HL-60 (cell line): ENCODE data around the gene ULBP1.

Experiments used
- CTCF ChIP-seq: IDR thresholded peaks from one replicate; pipeline ENCODE4 v1.5.1; 2011; ENCODE audit warnings: low read length, control low read depth, inconsistent platforms; ENCODE audit not compliant: insufficient read depth
- GABPA ChIP-seq: IDR thresholded peaks from 2 replicates; pipeline ENCODE4 v1.6.1; 2012; ENCODE audit warnings: low read depth
- POLR2AphosphoS5 ChIP-seq: IDR thresholded peaks from 2 replicates; pipeline ENCODE4 v1.6.1; 2012; ENCODE audit warnings: low read depth
- REST ChIP-seq: IDR thresholded peaks from 2 replicates; pipeline ENCODE4 v1.6.1; 2012; ENCODE audit warnings: low read depth; ENCODE audit not compliant: insufficient replicate concordance
- SPI1 ChIP-seq: IDR thresholded peaks from 2 replicates; pipeline ENCODE4 v1.6.1; 2012; ENCODE audit warnings: low read depth, mild to moderate bottlenecking, borderline replicate concordance

- no peak for TF ChIP-seq CTCF
- TF ChIP-seq REST: no peak
- TF ChIP-seq POLR2AphosphoS5: no peak
- TF ChIP-seq SPI1: no peak
- TF ChIP-seq GABPA: no peak
Measured at GRCh38 chr6:149925253-149925973, 38.3 kb upstream of the ULBP1 start.
